ENCODE data around the gene SRSF3.
"Not testable (repeated sequence)": the region's sequence is repeated elsewhere in the genome, so short reads cannot be mapped to it uniquely, and the experiment has no call there.

The SRSF3 gene

DNA sequence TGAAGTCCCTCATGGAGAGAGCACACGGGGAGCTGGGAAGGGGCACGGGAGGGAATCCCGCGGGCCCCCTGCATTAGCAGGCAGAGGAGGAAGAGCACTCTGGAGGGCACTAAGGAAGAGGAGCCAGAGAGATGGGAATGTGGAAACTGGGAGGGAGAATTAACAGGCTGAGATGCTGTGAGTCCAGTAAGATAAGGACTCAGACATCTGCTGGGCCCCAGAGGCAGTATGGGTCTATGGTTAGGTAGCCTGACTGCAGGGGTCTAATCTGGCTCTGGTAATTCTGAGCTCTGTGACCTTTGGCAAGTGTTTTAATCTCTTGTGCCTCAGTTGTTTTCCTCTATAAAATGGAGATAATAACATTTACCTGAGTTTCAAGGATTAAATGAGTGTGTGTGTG, 15.7 kb upstream of the SRSF3 start:
- no peaks in the 10 kb centered on the region for H3K36me3 ChIP-seq (ENCODE audit: insufficient read depth, low read length)
- no peak overlapping the region for H3K4me3 ChIP-seq (ENCODE audit: low read depth in 1 of 2, low read length in 2 of 2)
- H3K9me3 ChIP-seq (ENCODE audit: low read length) = no peaks in the 10 kb centered on the region
- H3K4me1 ChIP-seq (ENCODE audit: insufficient read depth, low read length) = peaks cover 25% of the 10 kb centered on the region
- H3K27ac ChIP-seq (ENCODE audit: low read depth, low read length) = peak overlapping the region; percentile 79
- no peaks in the 10 kb centered on the region for H3K27me3 ChIP-seq (ENCODE audit: control insufficient read depth in 1 of 2, insufficient read depth in 2 of 2, low read length in 2 of 2)
- no peak overlapping the region for H3K9ac ChIP-seq (ENCODE audit: low read length)

DNA sequence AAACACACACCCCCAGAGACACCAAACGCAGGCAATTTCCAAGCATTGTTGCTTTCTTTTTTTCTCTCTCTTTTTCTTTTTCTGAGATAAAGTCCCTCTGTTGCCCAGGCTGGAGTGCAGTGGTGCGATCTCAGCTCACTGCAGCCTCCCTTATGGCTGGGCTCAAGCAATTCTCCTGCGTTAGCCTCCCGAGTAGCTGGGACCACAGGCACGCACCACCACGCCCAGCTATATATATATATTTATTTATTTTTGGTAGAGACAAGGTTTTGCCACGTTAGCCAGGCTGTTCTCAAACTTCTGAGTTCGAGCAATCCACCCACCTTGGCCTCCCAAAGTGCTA, 14.0 kb upstream of the SRSF3 start:
- H3K27me3 ChIP-seq (ENCODE audit: control insufficient read depth in 1 of 2, insufficient read depth in 2 of 2, low read length in 2 of 2) = no peaks in the 10 kb centered on the region
- no peaks in the 10 kb centered on the region for H3K36me3 ChIP-seq (ENCODE audit: insufficient read depth, low read length)
- peak overlapping the region; percentile 79 for H3K27ac ChIP-seq (ENCODE audit: low read depth, low read length)
- H3K4me3 ChIP-seq (ENCODE audit: low read depth in 1 of 2, low read length in 2 of 2) = peak overlapping the region in 1 of 2 donors; percentile 5
- peaks cover 25% of the 10 kb centered on the region for H3K4me1 ChIP-seq (ENCODE audit: insufficient read depth, low read length)
- H3K9me3 ChIP-seq (ENCODE audit: low read length) = no peaks in the 10 kb centered on the region
- H3K9ac ChIP-seq (ENCODE audit: low read length) = no peak overlapping the region

GRCh38 chr6:36581716-36582115, 12.4 kb upstream of the SRSF3 start:
- Histone ChIP-seq H3K4me3 (ENCODE audit: low read depth in 1 of 2, low read length in 2 of 2) (no peak overlapping the region), H3K9ac (ENCODE audit: low read length) (no peak overlapping the region), H3K9me3 (ENCODE audit: low read length) (no peaks in the 10 kb centered on the region), H3K4me1 (ENCODE audit: insufficient read depth, low read length) (peaks cover 25% of the 10 kb centered on the region), H3K27me3 (ENCODE audit: control insufficient read depth in 1 of 2, insufficient read depth in 2 of 2, low read length in 2 of 2) (no peaks in the 10 kb centered on the region), H3K36me3 (ENCODE audit: insufficient read depth, low read length) (no peaks in the 10 kb centered on the region), H3K27ac (ENCODE audit: low read depth, low read length) (no peak overlapping the region)

DNA sequence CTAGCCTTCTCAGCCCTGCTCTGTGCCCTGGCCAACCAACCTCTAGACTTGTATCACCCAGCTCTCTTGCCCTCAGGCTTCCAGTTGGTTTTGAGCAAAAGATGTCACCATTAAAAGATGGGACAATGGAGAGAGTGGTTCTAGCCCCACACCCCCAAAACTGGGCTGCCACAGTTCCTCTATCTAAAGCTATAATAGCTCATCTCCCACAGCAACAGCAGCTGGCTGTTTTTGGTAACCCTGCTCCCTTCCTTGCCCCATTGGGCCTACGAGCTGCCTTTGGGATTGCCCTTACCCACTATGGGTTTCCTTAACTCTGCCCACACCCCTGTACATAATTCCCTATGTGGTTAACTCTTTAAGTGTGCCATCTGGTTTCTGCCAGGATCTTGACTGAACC, 7.6 kb upstream of the SRSF3 start:
- no peak overlapping the region for H3K4me3 ChIP-seq (ENCODE audit: low read depth in 1 of 2, low read length in 2 of 2)
- H3K9ac ChIP-seq (ENCODE audit: low read length) = no peak overlapping the region
- no peaks in the 10 kb centered on the region for H3K4me1 ChIP-seq (ENCODE audit: insufficient read depth, low read length)
- H3K27me3 ChIP-seq (ENCODE audit: control insufficient read depth in 1 of 2, insufficient read depth in 2 of 2, low read length in 2 of 2) = no peaks in the 10 kb centered on the region
- no peaks in the 10 kb centered on the region for H3K36me3 ChIP-seq (ENCODE audit: insufficient read depth, low read length)
- H3K9me3 ChIP-seq (ENCODE audit: low read length) = no peaks in the 10 kb centered on the region
- H3K27ac ChIP-seq (ENCODE audit: low read depth, low read length) = no peak overlapping the region

- not testable (repeated sequence) for H3K27me3 ChIP-seq (ENCODE audit: control insufficient read depth in 1 of 2, insufficient read depth in 2 of 2, low read length in 2 of 2); H3K4me1 ChIP-seq (ENCODE audit: insufficient read depth, low read length); H3K4me3 ChIP-seq (ENCODE audit: low read depth in 1 of 2, low read length in 2 of 2); H3K27ac ChIP-seq (ENCODE audit: low read depth, low read length); H3K9ac ChIP-seq (ENCODE audit: low read length); H3K9me3 ChIP-seq (ENCODE audit: low read length); H3K36me3 ChIP-seq (ENCODE audit: insufficient read depth, low read length)
These were observed 5.1 kb upstream of the SRSF3 start for GRCh38 chr6:36589025-36589400.

DNA sequence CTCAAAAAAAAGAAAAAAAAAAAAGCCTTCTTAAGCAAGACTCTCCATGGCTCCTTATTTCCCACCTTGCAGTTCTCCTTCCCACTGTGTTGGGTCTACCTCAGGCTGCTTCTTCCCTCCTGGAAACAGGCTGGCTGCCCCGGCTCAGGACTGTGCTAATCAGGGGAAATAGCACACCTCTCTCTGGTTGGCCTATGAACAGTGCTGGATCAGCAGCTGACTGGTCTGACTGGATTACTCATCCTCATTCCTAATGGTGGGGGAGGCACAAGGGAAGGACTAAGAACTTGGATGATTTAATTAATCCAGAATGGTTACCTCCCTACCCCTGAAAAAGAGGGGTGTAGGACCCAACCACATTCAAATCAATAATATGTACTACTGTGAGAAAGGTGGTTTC, 3.9 kb upstream of the SRSF3 start:
- Histone ChIP-seq H3K4me3 (ENCODE audit: low read depth in 1 of 2, low read length in 2 of 2) (no peak overlapping the region), H3K4me1 (ENCODE audit: insufficient read depth, low read length) (no peaks in the 10 kb centered on the region), H3K27me3 (ENCODE audit: control insufficient read depth in 1 of 2, insufficient read depth in 2 of 2, low read length in 2 of 2) (no peaks in the 10 kb centered on the region), H3K9ac (ENCODE audit: low read length) (no peak overlapping the region), H3K9me3 (ENCODE audit: low read length) (no peaks in the 10 kb centered on the region), H3K36me3 (ENCODE audit: insufficient read depth, low read length) (no peaks in the 10 kb centered on the region), H3K27ac (ENCODE audit: low read depth, low read length) (no peak overlapping the region)

DNA sequence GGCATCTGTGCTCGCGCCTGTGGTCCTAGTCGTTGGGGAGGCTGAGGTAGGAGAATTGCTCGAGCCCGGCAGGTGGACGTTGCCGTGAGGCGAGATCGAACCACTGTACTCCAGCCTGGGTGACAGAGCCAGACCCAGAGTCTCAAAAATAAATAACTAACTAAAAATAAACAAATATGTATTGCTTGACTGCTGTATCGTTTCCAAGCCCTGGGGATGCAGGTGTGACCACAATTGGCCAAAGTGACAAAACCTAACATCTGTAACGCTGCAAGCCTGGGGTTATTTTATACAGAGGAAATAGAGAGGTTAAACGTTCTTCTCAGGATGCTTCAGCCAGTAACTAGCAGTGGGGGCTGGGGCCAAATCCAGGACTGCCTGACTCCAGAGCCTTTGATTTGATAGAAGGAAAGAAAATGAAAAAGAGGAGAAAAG, 1.9 kb upstream of the SRSF3 start:
- no peaks in the 10 kb centered on the region for H3K9me3 ChIP-seq (ENCODE audit: low read length)
- H3K27ac ChIP-seq (ENCODE audit: low read depth, low read length) = no peak overlapping the region
- no peak overlapping the region for H3K9ac ChIP-seq (ENCODE audit: low read length)
- H3K36me3 ChIP-seq (ENCODE audit: insufficient read depth, low read length) = peaks cover 6% of the 10 kb centered on the region
- no peaks in the 10 kb centered on the region for H3K27me3 ChIP-seq (ENCODE audit: control insufficient read depth in 1 of 2, insufficient read depth in 2 of 2, low read length in 2 of 2)
- H3K4me3 ChIP-seq (ENCODE audit: low read depth in 1 of 2, low read length in 2 of 2) = no peak overlapping the region
- H3K4me1 ChIP-seq (ENCODE audit: insufficient read depth, low read length) = peaks cover 7% of the 10 kb centered on the region

DNA sequence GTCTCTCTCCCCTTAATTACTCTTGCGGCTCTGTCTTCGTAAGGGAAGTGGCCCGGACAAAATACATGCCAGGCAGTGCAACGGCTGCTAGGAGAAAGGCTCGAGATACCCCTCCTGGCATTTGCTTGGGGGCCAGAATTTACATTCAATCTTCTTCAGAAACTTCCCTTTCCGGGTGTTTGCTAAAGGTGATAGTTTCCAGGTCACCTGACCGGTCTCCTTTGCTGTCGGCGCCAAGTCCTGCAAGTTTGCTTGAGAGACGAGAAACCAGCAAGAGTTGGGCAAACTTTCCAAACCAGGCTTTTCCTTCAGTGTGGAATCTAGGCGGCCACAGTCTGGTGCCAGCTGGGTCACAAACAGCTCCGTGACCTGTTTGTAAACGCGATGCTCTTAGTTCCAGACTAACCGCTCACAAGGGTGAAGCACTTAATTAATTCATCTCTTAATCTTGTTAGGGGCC, 563 bp upstream of the SRSF3 start:
- Histone ChIP-seq H3K27me3 (ENCODE audit: control insufficient read depth in 1 of 2, insufficient read depth in 2 of 2, low read length in 2 of 2) (no peaks in the 10 kb centered on the region), H3K4me3 (ENCODE audit: low read depth in 1 of 2, low read length in 2 of 2) (peak overlapping the region; percentile 20 to 93), H3K9ac (ENCODE audit: low read length) (peak overlapping the region; percentile 51), H3K9me3 (ENCODE audit: low read length) (no peaks in the 10 kb centered on the region), H3K27ac (ENCODE audit: low read depth, low read length) (peak overlapping the region; percentile 98), H3K4me1 (ENCODE audit: insufficient read depth, low read length) (peaks cover 18% of the 10 kb centered on the region), H3K36me3 (ENCODE audit: insufficient read depth, low read length) (peaks cover 17% of the 10 kb centered on the region)

DNA sequence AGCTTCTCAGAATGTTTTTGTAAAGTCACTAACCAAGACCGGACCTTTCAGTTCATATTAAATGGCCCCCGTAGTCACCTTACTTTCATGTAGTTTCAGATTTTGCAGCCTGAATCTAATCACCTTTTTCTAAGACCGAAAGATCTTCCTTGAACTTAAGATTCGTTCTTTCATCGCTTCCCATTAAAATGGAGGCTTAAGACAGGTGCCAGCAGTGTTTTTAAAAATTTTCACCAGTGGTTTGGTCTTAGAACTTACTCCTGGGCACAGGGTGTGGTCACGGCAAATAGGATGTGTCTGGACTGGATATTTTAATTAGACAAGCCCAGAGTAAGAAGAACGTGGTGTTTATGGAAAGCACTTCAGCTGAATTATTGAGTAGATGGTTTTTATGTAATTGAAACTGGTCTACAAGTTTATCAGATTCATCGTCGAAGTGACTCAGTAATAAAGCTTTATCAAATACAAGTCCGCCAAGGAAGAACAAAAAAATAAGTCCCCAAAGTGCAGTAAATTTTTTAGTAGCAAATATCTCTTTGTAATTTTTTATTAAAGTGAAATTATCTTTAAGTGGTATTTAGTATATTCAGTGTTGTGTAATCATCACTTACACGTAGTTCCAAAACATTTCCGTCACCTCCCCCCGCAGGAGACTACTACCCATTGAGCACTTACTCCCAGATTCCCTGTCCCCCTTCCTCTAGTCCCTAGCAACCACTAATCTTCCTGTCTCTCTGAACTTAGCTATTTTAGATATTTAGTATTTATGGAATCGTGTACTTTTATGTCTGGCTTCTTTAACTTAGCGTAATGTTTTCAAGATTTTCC, 868 bp downstream of the SRSF3 start:
- H3K36me3 ChIP-seq (ENCODE audit: insufficient read depth, low read length) = peaks cover 31% of the 10 kb centered on the region
- peak overlapping the region; percentile 98 for H3K27ac ChIP-seq (ENCODE audit: low read depth, low read length)
- peak overlapping the region; percentile 66 to 93 for H3K4me3 ChIP-seq (ENCODE audit: low read depth in 1 of 2, low read length in 2 of 2)
- H3K27me3 ChIP-seq (ENCODE audit: control insufficient read depth in 1 of 2, insufficient read depth in 2 of 2, low read length in 2 of 2) = no peaks in the 10 kb centered on the region
- H3K9ac ChIP-seq (ENCODE audit: low read length) = peak overlapping the region; percentile 100
- no peaks in the 10 kb centered on the region for H3K9me3 ChIP-seq (ENCODE audit: low read length)
- H3K4me1 ChIP-seq (ENCODE audit: insufficient read depth, low read length) = peaks cover 33% of the 10 kb centered on the region

DNA sequence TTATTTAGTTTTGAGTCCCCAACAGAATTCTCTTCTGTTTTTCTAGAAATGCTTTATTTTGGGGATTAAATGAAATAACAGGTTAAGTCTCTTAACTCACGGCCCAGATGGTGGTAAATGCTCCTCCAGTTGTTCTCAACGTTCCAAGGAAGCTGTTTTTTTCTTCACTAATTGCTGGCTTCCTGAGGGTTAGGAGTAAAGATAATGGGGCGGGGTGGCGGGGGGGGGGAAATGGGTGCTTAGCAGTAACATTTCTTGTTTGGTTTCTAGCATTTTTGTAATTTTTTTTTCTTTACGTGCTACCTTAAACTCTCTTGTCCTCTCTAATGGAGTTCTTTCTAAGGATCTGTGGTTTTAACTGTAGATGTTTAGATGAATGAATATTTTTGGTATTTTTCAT, 2.2 kb downstream of the SRSF3 start:
- peak overlapping the region; percentile 79 for H3K27ac ChIP-seq (ENCODE audit: low read depth, low read length)
- peak overlapping the region; percentile 70 for H3K9ac ChIP-seq (ENCODE audit: low read length)
- H3K4me3 ChIP-seq (ENCODE audit: low read depth in 1 of 2, low read length in 2 of 2) = peak overlapping the region; percentile 66 to 93
- H3K4me1 ChIP-seq (ENCODE audit: insufficient read depth, low read length) = peaks cover 46% of the 10 kb centered on the region
- no peaks in the 10 kb centered on the region for H3K9me3 ChIP-seq (ENCODE audit: low read length)
- H3K27me3 ChIP-seq (ENCODE audit: control insufficient read depth in 1 of 2, insufficient read depth in 2 of 2, low read length in 2 of 2) = no peaks in the 10 kb centered on the region
- H3K36me3 ChIP-seq (ENCODE audit: insufficient read depth, low read length) = peaks cover 45% of the 10 kb centered on the region

DNA sequence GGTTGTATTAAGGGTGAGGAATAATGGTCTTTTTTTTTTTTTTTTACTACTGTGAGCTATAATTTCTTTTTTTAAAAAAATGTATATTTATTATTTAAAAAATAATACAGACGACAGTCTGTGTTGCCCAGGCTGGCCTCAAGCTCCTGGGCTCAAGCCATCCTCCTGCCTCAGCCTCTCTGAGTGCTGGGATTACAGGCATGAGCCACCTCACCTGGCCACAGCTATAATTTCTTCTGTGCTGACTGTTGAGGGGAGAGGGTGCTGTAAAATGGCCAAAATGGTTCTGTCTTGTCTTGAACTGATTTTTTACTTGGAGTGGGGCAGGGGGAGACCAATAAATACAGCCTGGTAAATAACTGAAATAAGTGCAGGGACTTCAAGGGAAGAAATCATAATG, 3.6 kb downstream of the SRSF3 start:
- Histone ChIP-seq H3K4me1 (ENCODE audit: insufficient read depth, low read length) (peaks cover 60% of the 10 kb centered on the region), H3K27me3 (ENCODE audit: control insufficient read depth in 1 of 2, insufficient read depth in 2 of 2, low read length in 2 of 2) (no peaks in the 10 kb centered on the region), H3K4me3 (ENCODE audit: low read depth in 1 of 2, low read length in 2 of 2) (peak overlapping the region; percentile 9 to 93), H3K36me3 (ENCODE audit: insufficient read depth, low read length) (peaks cover 59% of the 10 kb centered on the region), H3K9me3 (ENCODE audit: low read length) (no peaks in the 10 kb centered on the region), H3K9ac (ENCODE audit: low read length) (peak overlapping the region; percentile 35), H3K27ac (ENCODE audit: low read depth, low read length) (peak overlapping the region; percentile 4)

GRCh38 chr6:36598326-36598725, 4.2 kb downstream of the SRSF3 start:
- H3K4me3 ChIP-seq (ENCODE audit: low read depth in 1 of 2, low read length in 2 of 2) = peak overlapping the region; percentile 29 to 53
- H3K9ac ChIP-seq (ENCODE audit: low read length) = peak overlapping the region; percentile 35
- H3K27ac ChIP-seq (ENCODE audit: low read depth, low read length) = peak overlapping the region; percentile 41
- H3K4me1 ChIP-seq (ENCODE audit: insufficient read depth, low read length) = peaks cover 66% of the 10 kb centered on the region
- H3K36me3 ChIP-seq (ENCODE audit: insufficient read depth, low read length) = peaks cover 64% of the 10 kb centered on the region
- H3K9me3 ChIP-seq (ENCODE audit: low read length) = no peaks in the 10 kb centered on the region
- no peaks in the 10 kb centered on the region for H3K27me3 ChIP-seq (ENCODE audit: control insufficient read depth in 1 of 2, insufficient read depth in 2 of 2, low read length in 2 of 2)

Measured in muscle layer of colon (tissue), 2 donors.